GM04503 (cell line): ENCODE data around the gene C1QTNF6.

Experiments used
- DNase-seq: peaks from one replicate; pipeline ENCODE4 v3.0.0-alpha.2; 2012; ENCODE audit warnings: low read depth

C1QTNF6 gene

GRCh38 chr22:37162221-37163095, 25.6 kb downstream of the C1QTNF6 start:
- no peak for DNase-seq

- DNase-seq: no peak
Observed at GRCh38 chr22:37161443-37161842, 26.6 kb downstream of the C1QTNF6 start.

DNA sequence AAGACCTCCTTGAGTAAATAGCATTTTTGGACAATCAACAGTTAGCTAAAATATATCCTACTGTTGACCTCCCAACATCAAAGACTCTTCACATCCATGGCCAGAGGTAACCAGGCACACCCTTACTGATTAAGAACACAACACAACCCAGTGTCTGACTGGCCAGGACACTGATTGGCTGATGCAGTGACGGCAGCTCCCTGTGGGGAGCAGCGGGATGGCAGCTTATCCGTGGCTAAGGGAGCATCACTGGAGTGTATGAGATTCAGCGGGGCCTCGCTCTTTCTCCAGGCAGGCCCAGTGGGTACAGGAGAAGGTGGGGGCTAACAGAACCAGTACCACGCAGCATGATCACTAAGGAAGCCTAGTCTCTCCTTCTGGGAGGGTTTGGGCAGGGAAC, 28.0 kb downstream of the C1QTNF6 start:
- no peak for DNase-seq

DNA sequence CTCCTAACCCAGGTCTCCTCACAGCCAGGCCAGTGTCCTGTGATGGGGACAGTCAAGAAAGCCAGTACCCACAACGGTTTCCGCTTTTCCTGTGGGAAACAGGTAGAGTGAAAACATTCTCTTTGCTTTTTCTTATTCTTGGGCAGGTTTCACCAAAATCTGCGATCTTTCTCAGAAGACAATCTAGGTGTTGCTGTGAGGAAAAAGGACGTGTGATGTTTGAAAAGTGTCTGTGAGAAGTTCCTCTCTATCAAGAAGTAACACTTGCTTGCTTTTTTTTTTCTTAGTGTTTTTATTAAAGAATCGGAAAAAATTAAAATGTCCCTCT, 29.1 kb downstream of the C1QTNF6 start:
- DNase-seq: no peak

- no peak for DNase-seq
Observed at GRCh38 chr22:37157516-37158285, 30.3 kb downstream of the C1QTNF6 start.

- DNase-seq: no peak
Observed at GRCh38 chr22:37156686-37157435, 31.2 kb downstream of the C1QTNF6 start.

- no peak for DNase-seq
Observed at GRCh38 chr22:37155971-37156370, 32.1 kb downstream of the C1QTNF6 start.

DNA sequence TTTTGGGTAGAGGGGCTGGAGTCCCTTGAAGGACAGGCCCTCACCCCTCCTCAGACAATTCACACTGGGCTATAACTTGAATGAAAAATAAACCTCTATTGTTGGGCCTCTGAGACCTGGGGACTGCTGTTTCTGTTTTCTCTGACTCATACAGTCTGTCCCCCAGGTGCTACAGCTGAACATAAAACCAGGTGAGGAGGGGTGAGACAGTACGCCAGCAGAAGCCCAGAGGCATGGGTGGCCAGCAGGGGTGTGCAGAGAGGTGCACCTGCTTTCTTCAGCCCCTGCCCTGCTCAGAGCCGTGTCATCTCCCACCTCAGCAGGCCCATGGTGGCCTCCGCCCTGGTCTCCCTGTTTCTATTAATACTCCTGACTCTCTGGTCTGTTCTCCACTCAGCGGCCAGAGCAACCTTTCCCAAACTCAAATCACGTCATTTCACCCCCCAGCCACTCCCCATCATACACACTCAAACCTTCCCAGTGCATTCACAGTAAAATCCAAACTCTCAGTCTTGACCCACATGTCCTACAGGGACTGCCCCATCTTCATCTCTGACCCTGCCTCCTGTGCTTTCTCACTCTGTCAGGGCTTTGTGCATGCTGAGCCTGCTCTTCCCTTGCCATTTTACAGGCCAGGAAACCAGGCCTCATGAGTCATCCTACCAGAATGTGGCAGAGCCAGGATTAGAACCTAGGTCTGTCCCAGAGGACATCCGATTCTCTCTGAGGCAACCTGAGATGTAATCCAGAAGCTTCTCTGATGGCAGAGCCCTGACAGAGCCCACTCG, 32.9 kb downstream of the C1QTNF6 start:
- no peak for DNase-seq

DNA sequence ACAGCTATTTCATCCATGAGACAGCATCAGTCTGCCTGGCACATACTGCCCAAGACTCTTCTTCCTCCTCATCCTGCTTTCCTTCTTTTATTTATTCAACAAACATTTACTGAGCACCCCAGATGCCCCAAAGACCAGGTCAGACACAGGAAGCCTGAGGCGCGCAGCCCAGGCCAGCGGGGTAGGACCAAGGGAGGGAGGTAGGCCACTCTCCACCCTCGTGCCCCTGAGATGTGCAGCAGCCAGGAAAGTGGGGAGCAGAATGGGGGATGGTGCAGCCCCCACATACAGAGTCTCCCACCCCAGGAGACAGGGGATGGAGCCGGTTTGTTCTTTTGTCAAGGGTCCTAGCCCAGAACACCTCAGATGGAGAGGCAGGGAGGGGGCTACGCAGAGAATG, 34.1 kb downstream of the C1QTNF6 start:
- no peak for DNase-seq

GRCh38 chr22:37151401-37151800, 36.6 kb downstream of the C1QTNF6 start:
- no peak for DNase-seq

DNA sequence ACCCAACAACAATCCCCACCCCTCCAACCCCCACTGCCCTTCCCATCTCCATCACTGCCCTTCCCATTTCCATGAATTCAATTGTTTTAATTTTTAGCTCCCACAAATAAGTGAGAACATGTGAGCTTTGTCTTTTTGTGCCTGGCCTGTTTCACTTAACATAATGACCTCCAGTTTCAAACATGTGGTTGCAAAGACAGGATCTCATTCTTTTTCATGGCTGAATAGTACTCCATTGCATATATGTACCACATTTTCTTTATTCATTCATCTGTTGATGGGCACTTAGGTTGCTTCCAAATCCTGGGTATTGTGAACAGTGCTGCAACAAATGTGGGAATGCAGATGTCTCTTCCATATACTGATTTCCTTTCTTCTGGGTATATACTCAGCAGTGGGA, 37.3 kb downstream of the C1QTNF6 start:
- no peak for DNase-seq

DNA sequence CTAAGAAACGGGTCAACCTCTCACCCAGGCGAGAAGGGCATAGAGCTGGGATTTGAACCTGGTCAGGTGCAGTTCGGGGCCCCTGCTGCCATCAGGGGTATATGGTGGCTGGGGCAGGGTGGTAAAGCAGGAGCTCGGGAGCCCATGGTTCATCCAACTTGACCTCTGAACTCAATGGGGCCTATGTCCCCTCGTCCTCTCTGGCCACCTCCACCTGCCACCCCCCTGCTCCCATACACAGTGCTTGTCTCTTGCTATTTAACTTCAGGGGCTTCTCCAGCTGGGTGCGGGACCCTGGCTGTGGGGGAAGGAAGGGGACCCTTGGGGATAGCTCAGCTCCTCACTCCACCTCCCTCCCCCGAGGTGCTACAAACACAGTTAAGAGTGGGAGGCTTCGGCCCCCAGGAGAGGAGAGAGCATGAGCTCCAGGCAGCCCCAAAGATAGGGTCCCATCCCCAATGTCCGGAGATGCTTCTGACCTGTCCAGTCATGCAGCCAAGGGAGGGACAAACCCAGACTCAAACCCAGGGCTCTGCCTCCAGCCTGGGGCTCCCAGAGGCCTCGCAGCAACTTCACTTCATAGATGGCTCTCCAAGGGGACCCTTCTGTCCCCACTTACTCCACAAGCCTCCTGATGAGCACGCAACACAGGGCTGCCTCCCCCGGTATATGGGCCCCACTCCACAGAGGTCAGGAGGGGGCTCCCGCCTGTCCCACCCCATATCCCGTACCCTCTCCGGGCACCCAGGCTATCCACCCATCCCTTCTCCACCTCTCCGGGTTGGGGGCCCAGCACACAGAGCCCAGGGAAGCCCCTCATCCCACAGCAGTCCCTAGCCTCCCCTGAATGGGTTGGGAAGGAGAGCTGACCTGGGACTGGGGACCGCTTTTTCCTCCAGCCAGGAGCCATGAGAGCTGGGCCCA, 39.0 kb downstream of the C1QTNF6 start:
- no peak for DNase-seq

GRCh38 chr22:37148031-37148651, 39.9 kb downstream of the C1QTNF6 start:
- DNase-seq: no peak

GRCh38 chr22:37147186-37147990, 40.7 kb downstream of the C1QTNF6 start:
- no peak for DNase-seq

DNA sequence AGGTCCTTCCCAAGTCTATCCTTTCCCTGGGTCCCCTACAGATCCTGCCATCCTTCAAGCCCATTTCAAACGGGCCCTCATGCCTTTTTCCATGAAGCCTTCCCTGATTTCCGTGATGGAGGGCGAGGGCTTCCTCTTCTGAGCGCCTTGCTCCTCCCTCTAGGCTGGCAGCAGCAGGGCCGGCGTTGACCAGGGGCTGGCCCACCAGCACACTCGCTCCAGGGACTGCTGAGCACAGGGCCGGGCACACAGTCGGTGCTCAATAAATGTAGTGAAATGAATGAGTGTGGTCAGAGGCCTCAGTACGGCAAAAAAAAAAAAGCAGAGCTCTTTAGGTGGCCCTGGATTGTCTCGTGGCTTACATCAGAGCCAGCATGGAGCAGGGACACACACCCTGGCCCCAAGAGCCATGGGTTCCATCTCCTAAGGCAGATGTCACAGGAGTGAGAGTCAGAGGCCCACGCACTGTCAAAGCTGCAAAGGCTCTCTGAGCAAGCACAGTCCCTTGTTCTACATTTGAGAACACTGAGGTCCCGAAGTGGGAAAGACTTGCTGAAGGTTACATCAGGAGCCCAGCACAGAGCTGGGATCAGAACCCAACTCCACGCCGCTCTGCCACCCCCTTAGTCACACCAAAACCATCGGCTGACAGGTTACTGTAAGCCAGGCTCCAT, 41.4 kb downstream of the C1QTNF6 start:
- no peak for DNase-seq

DNA sequence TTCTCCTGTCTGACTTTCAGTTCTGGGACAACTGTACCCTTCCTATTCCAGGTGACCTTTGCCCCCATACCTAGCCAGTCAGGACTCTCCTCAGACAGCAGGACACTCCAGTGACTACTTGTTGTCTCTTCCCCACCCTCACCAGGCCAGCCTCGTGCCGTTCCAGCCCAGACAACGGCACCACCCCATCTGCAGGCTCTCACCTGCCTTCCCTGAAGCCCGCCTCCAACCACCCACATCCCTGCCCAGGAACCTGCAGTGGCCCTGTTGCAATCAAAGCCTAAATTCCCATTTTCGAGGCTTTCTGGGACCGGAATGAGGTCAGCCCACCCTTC, 42.0 kb downstream of the C1QTNF6 start:
- DNase-seq: no peak

DNA sequence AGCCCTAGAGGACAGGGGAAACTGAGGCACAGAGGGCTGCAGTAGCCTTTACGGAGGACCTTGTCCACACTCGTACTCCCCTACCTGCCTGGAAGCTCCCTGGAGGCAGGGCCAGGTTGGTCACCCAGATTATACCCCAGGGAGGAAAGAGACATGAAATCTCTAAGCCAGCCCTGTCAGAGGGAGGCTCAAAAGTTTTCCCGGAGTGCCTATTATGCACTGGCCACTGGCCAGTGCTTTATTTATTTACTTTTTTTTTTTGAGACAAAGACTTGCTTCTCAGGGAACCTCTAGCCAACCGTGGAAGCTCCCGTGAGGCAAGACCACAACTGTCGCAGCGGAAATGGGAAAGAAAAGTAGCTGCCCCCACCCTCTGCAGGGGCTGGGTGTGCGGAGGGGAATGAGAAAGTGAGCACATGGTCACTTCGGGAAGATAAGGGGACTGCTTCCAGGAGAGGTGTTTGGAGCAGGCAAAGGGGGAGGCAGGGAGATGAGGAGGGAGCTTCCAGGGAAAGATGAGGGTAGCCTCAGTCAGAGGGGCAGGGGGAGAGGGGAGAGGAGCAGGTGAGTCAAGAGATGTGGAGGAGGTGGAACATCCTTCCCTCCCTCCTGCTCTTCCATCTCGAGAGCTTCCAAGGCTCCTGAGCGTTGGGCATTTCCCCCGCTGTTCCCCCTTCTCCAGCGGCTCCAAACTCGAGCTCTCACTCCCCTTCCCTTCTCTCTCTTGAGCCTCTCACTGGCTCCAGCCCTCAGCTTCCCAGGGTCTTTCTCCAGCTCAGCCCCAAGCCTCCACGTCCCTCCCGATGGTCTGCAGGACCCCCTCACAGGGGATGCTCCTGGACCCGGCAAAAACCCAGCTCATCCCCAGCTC, 42.6 kb downstream of the C1QTNF6 start:
- no peak for DNase-seq

DNA sequence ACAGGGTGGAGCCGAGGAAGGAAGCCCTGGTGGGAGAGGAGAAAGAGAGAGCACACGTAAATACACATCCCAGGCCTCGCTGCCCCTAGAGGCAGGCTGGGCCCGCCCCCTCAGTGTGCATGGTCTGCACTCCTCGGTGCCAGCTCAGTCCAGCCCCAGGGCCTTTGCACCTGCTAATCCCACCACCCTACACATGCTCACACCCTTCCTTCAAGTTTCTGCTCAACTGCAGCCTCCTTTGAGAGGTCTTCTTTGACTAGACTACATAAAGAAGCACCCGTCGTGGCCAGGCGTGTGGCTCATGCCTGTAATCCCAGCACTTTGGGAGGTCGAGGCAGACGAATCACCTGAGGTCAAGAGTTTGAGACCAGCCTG, 43.9 kb downstream of the C1QTNF6 start:
- no peak for DNase-seq
